HG02970 (cell line): ENCODE measurements around the gene NAPA.
A peak's percentile ranks its signal among the peaks of the same experiment; 100 is the strongest.

ENCODE experiments used
- ATAC-seq: cut with Tn5 transposase; IDR thresholded peaks from one replicate; pipeline ENCODE4 v1.9.1; 2021; ENCODE audit warnings: mild to moderate bottlenecking, moderate library complexity, moderate number of reproducible peaks; ENCODE audit not compliant: unreplicated experiment, low FRiP score

Gene NAPA

GRCh38 chr19:47514869-47515588 is at the start of gene NAPA:
Gene NAPA (minus strand): TSS chr19:47515063. CDS start chr19:47514940, 123 bp downstream.
- peak; percentile 91 for ATAC-seq

- ATAC-seq = no peak
Observed at GRCh38 chr19:47564081-47564480, 49.2 kb upstream of the NAPA start.

GRCh38 chr19:47561440-47562057 is 46.7 kb upstream of the NAPA start:
- ATAC-seq = no peak

- no peak for ATAC-seq
Observed at GRCh38 chr19:47560999-47561398, 46.1 kb upstream of the NAPA start.

- no peak for ATAC-seq
Observed at GRCh38 chr19:47550129-47550528, 35.3 kb upstream of the NAPA start.

GRCh38 chr19:47549261-47549862 is 34.5 kb upstream of the NAPA start:
- no peak for ATAC-seq

- no peak for ATAC-seq
Observed at GRCh38 chr19:47547199-47547598, 32.3 kb upstream of the NAPA start.

- ATAC-seq = no peak
Observed at GRCh38 chr19:47545061-47545948, 30.4 kb upstream of the NAPA start.

GRCh38 chr19:47544476-47544875 is 29.6 kb upstream of the NAPA start:
- no peak for ATAC-seq

- no peak for ATAC-seq
Observed at GRCh38 chr19:47544075-47544474, 29.2 kb upstream of the NAPA start.

- no peak for ATAC-seq
Observed at GRCh38 chr19:47542030-47542475, 27.2 kb upstream of the NAPA start.

- ATAC-seq = no peak
Observed at GRCh38 chr19:47541518-47541917, 26.7 kb upstream of the NAPA start.

- ATAC-seq = no peak
Observed at GRCh38 chr19:47540748-47541147, 25.9 kb upstream of the NAPA start.

- ATAC-seq = no peak
Observed at GRCh38 chr19:47539747-47540311, 25.0 kb upstream of the NAPA start.

- ATAC-seq = no peak
Observed at GRCh38 chr19:47538812-47539211, 23.9 kb upstream of the NAPA start.

GRCh38 chr19:47537493-47537892 is 22.6 kb upstream of the NAPA start:
- no peak for ATAC-seq

- ATAC-seq = no peak
Observed at GRCh38 chr19:47534628-47535027, 19.8 kb upstream of the NAPA start.

- ATAC-seq = no peak
Observed at GRCh38 chr19:47531640-47532387, 17.0 kb upstream of the NAPA start.

GRCh38 chr19:47529018-47529742 is 14.3 kb upstream of the NAPA start:
- no peak for ATAC-seq
